Hepatocyte (in vitro differentiated cells): ENCODE results near the gene MAGI1. TPM values are rescaled to one million over a fixed set of nuclear protein-coding genes. Genes with fewer than 3 reads are reported as not detected.

Experiments
- DNase-seq: peaks from one replicate; pipeline ENCODE4 v3.0.0-alpha.2; 2016; ENCODE audit warnings: low spot score
- H2AFZ ChIP-seq: fragments of 200-600 bp; sonication (generic); 2 replicates; pipeline ENCODE4 v1.6.0; 2016; ENCODE audit warnings: antibody characterized with exemption, mild to moderate bottlenecking
- H3K27ac ChIP-seq: fragments of 200-600 bp; sonication (generic); 2 replicates; pipeline ENCODE4 v1.5.1; 2016; ENCODE audit warnings: mild to moderate bottlenecking
- H3K27me3 ChIP-seq: fragments of 200-600 bp; sonication (generic); 2 replicates; pipeline ENCODE4 v1.6.1; 2016
- H3K36me3 ChIP-seq: fragments of 200-600 bp; sonication (generic); replicated peaks from 2 replicates; pipeline ENCODE4 v1.5.1; 2016; ENCODE audit warnings: low read depth; ENCODE audit not compliant: insufficient read depth
- H3K4me1 ChIP-seq: fragments of 200-600 bp; sonication (generic); 2 replicates; pipeline ENCODE4 v1.5.1; 2016; ENCODE audit warnings: mild to moderate bottlenecking, moderate library complexity; ENCODE audit not compliant: insufficient read depth
- H3K4me2 ChIP-seq: fragments of 200-600 bp; sonication (generic); 2 replicates; pipeline ENCODE4 v1.6.0; 2016
- H3K4me3 ChIP-seq: fragments of 200-600 bp; sonication (generic); 2 replicates; pipeline ENCODE4 v1.5.1; 2016; ENCODE audit warnings: mild to moderate bottlenecking
- H3K79me2 ChIP-seq: fragments of 200-600 bp; sonication (generic); 2 replicates; pipeline ENCODE4 v1.6.0; 2017; ENCODE audit warnings: mild to moderate bottlenecking
- H3K9me2 ChIP-seq: fragments of 200-600 bp; sonication (generic); replicated peaks from 2 replicates; pipeline ENCODE4 v1.6.0; 2017; ENCODE audit warnings: mild to moderate bottlenecking; ENCODE audit not compliant: insufficient read depth
- H3K9me3 ChIP-seq: fragments of 200-600 bp; sonication (generic); 2 replicates; pipeline ENCODE4 v1.5.1; 2016; ENCODE audit warnings: low read depth, mild to moderate bottlenecking
- H4K20me1 ChIP-seq: fragments of 200-600 bp; sonication (generic); 2 replicates; pipeline ENCODE4 v1.6.0; 2016; ENCODE audit warnings: mild to moderate bottlenecking; ENCODE audit not compliant: insufficient read depth, poor library complexity, severe bottlenecking
- EZH2 ChIP-seq: fragments of 200-600 bp; sonication (generic); IDR thresholded peaks from 2 replicates; pipeline ENCODE4 v1.6.1; 2016; ENCODE audit warnings: antibody characterized with exemption, mild to moderate bottlenecking, borderline replicate concordance
- EZH2phosphoT487 ChIP-seq: fragments of 200-600 bp; sonication (generic); IDR thresholded peaks from one replicate; pipeline ENCODE4 v1.6.1; 2018; ENCODE audit warnings: antibody characterized with exemption, mild to moderate bottlenecking, low read depth, moderate library complexity; ENCODE audit not compliant: unreplicated experiment, severe bottlenecking
- WGBS: methylation state at CpG from one replicate; pipeline ENCODE4 v1.1.6; 2016; ENCODE audit warnings: low lambda C conversion rate; ENCODE audit errors: missing lambda C conversion rate; 5-methylcytosine and 5-hydroxymethylcytosine counted together
- polyA plus RNA-seq: library from polyadenylated mRNA; unstranded; fragments of >200 nt; fragmentation: Nextera tagmentation; extraction: Ambion mirVana; gene quantifications from 2 replicates; pipeline ENCODE4 v1.2.1, GENCODE V29; 2016
- total RNA-seq: library from RNA; depleted of rRNA; stranded (reverse); fragments of >200 nt; gene quantifications from 2 replicates; pipeline ENCODE4 v1.2.3, GENCODE V29; 2014
- TF ChIP-seq, protein P1 (sequence below): fragments of 200-600 bp; sonication (generic); IDR thresholded peaks from 2 replicates; pipeline ENCODE4 v1.5.1; 2016; ENCODE audit warnings: antibody characterized with exemption, mild to moderate bottlenecking; ENCODE audit not compliant: poor library complexity

MAGI1 gene
- total and polyA plus RNA-seq, 2 experiments from 2014 or later: 26.2 to 43.5 TPM

DNA sequence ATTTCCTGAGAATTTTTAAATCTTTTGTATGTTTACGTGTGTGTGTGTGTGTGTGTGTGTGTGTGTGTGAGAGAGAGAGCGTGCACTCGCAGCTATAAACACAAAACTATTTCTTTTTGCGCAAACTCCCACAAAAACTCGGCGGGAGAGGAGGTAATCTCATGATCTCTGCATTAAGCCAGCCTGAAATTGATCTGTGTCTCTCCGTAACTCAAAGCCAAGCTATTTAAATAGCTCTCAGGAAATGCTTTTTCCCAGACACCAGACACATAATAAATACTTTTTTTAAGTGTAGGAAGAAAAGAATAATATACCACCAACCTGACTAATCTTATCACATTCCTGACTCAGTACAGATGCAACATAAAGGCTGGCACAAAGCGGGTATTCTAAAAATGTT lies 226.8 kb downstream of the MAGI1 start:
- DNase-seq: no peak
- peak overlapping the region; percentile 51 for H3K4me2 ChIP-seq
- H3K4me1 ChIP-seq: peaks cover 10% of the 10 kb centered on the region
- H3K27ac ChIP-seq: peak overlapping the region; percentile 42
- no peak overlapping the region for H3K4me3 ChIP-seq
- no peak overlapping the region for H2AFZ ChIP-seq
- WGBS: 42% methylated on average over 8 of the region's 8 CpGs
- peaks cover 53% of the 10 kb centered on the region for H3K79me2 ChIP-seq
- H3K36me3 ChIP-seq: no peaks in the 10 kb centered on the region
- no peaks in the 10 kb centered on the region for H3K9me2 ChIP-seq
- H3K27me3 ChIP-seq: no peaks in the 10 kb centered on the region
- TF ChIP-seq, protein P1, sequence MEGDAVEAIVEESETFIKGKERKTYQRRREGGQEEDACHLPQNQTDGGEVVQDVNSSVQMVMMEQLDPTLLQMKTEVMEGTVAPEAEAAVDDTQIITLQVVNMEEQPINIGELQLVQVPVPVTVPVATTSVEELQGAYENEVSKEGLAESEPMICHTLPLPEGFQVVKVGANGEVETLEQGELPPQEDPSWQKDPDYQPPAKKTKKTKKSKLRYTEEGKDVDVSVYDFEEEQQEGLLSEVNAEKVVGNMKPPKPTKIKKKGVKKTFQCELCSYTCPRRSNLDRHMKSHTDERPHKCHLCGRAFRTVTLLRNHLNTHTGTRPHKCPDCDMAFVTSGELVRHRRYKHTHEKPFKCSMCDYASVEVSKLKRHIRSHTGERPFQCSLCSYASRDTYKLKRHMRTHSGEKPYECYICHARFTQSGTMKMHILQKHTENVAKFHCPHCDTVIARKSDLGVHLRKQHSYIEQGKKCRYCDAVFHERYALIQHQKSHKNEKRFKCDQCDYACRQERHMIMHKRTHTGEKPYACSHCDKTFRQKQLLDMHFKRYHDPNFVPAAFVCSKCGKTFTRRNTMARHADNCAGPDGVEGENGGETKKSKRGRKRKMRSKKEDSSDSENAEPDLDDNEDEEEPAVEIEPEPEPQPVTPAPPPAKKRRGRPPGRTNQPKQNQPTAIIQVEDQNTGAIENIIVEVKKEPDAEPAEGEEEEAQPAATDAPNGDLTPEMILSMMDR: no peak
- TF ChIP-seq EZH2 (no peak), EZH2phosphoT487 (no peak)
- H4K20me1 ChIP-seq: peaks cover 9% of the 10 kb centered on the region
- H3K9me3 ChIP-seq: no peaks in the 10 kb centered on the region

DNA sequence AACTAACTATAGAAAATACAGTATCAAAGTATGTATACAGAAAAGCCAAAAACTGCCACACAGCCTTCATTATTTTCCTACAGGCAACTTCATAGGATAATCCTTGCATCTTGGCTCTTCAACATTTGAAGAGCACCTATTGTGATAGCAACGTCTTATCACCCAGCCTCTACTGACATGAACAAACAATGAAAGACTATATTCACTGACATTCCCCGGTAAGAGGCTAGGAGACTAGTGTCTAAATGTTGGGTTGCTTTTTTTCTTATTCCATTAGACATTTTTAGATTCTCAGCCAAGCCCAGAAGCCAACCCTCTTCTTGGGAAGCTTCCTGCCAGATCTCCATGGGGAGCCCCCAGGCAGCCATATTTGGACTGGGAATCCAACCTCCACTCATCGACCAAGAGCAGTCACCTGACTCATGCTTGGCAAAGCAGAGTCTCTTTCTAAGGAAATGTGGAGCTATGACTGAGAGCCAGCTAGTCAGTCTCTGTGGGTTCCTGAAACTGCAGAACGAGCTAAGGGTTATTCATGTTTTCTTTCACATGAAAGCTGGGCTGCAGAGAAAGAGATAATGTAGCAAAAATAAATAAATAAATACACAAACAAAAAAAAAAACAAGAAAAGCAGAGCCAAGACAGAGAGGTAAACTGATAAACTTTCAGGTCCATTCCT lies 227.5 kb downstream of the MAGI1 start:
- H4K20me1 ChIP-seq: peaks cover 9% of the 10 kb centered on the region
- H3K4me1 ChIP-seq: peaks cover 10% of the 10 kb centered on the region
- H3K27me3 ChIP-seq: no peaks in the 10 kb centered on the region
- DNase-seq: peak; percentile 15
- no peak overlapping the region for H3K4me3 ChIP-seq
- WGBS: 66% methylated on average over 4 of the region's 4 CpGs
- H3K9me3 ChIP-seq: no peaks in the 10 kb centered on the region
- peaks cover 53% of the 10 kb centered on the region for H3K79me2 ChIP-seq
- no peak for TF ChIP-seq EZH2phosphoT487
- TF ChIP-seq EZH2: no peak
- TF ChIP-seq, protein P1: no peak
- no peaks in the 10 kb centered on the region for H3K36me3 ChIP-seq
- no peaks in the 10 kb centered on the region for H3K9me2 ChIP-seq
- H2AFZ ChIP-seq: no peak overlapping the region
- H3K4me2 ChIP-seq: peak overlapping the region; percentile 51
- H3K27ac ChIP-seq: peak overlapping the region; percentile 42

DNA sequence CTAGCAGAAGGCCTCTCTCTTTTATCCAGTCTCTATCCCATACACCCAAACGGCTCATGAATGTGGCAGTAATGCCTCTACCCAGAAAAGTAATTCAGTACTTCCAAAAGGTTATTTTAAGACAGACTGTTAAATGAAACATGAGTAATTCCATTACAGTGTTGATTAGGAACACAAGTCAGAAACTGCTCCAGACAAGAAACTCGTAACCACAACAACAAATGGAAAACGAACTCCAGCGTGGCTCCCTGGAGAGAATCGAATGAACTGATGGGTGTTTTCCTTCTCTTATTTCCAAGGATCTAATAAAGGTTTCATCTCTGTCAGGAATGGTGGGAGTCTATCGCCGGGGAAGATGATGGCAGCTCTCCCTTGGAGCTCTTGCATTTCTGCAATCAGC lies 228.4 kb downstream of the MAGI1 start:
- peaks cover 43% of the 10 kb centered on the region for H3K79me2 ChIP-seq
- no peaks in the 10 kb centered on the region for H3K9me3 ChIP-seq
- no peak overlapping the region for H3K27ac ChIP-seq
- TF ChIP-seq, protein P1: no peak
- no peak for TF ChIP-seq EZH2phosphoT487
- no peak for TF ChIP-seq EZH2
- no peak overlapping the region for H2AFZ ChIP-seq
- no peaks in the 10 kb centered on the region for H3K27me3 ChIP-seq
- no peak overlapping the region for H3K4me2 ChIP-seq
- H3K9me2 ChIP-seq: no peaks in the 10 kb centered on the region
- H3K4me1 ChIP-seq: peaks cover 8% of the 10 kb centered on the region
- no peak overlapping the region for H3K4me3 ChIP-seq
- peaks cover 3% of the 10 kb centered on the region for H4K20me1 ChIP-seq
- DNase-seq: no peak
- 77% methylated on average over 7 of the region's 7 CpGs for WGBS
- no peaks in the 10 kb centered on the region for H3K36me3 ChIP-seq
